Measurements from ENCODE around the gene GRIK1.

The GRIK1 gene

DNA sequence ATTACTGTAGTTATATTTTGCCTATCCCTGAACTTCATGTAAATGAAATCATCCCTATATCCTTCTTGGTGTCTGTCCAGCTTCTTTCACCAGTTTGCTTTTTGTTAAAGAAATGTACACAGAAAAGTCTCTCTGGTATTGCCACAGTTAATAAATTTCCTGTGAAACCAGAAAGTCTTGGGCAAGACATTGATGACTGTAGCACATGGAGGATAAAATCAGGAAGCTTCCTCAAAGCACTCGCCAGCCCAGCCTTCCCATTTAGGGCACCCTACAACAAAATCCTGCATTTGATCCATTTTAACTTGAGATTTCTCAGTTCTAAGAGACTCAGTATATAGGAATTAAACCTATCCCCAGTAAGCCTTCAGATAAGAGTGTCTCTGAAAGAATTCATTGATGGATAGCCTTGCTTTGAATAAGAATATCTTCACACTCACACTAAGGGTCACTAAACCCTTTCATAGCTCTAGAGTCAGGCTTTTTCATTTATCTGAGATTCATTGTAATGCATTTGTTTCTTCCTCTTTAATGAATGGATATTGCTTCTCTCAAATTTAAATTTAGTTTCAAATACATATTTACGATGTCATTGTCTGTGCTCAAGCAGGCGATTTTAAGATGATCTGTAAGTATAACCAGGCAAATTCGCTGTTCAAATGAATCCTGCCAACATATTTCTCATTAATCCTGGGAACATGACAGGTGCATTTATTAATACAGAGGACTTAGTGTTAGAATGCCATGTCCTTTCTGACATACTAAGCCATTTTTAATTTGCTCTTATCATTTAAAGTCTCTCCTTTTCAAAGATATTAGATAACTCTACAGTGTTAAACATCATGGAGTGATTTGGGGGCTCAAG is 153.1 kb downstream of the GRIK1 start:
- Histone ChIP-seq H3K27me3 (ENCODE audit: insufficient read depth, poor library complexity, severe bottlenecking) (no peaks in the 10 kb centered on the region), H3K27ac (ENCODE audit: poor library complexity, severe bottlenecking) (no peak overlapping the region), H3K4me3 (ENCODE audit: severe bottlenecking) (no peak overlapping the region), H3K36me3 (ENCODE audit: low read depth) (no peaks in the 10 kb centered on the region), H3K4me1 (ENCODE audit: insufficient read depth, poor library complexity, severe bottlenecking) (no peaks in the 10 kb centered on the region), H3K9me3 (ENCODE audit: severe bottlenecking) (no peaks in the 10 kb centered on the region)
- ATAC-seq (ENCODE audit: low read depth) (no peak), DNase-seq (ENCODE audit: low spot score) (no peak)
- no peak for TF ChIP-seq CTCF (IDR thresholded peaks at IDR 0.05; ENCODE audit: poor library complexity, severe bottlenecking)

DNA sequence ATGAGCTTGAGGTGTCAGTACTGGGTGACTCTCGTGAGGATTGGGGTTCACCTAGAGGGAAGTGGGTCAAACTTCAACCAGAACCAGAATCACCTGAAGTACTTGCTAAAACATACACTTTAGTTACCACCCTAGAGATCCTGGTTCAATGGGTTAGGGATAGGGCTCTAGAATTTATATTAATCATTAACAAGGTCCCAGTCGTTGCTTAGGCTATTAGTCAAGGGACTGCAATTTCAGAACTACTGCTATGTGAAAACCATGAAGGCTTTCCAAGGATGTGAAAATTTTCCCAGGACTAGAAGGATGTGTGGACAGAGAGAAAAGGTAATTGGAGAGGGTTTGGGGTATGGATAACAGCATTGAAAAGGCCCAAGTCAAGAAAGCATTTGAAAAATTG is 162.6 kb downstream of the GRIK1 start:
- ATAC-seq (ENCODE audit: low read depth) (no peak), DNase-seq (ENCODE audit: low spot score) (no peak)
- no peak for TF ChIP-seq CTCF (IDR thresholded peaks at IDR 0.05; ENCODE audit: poor library complexity, severe bottlenecking)
- no peaks in the 10 kb centered on the region for H3K36me3 ChIP-seq (ENCODE audit: low read depth)
- H3K27ac ChIP-seq (ENCODE audit: poor library complexity, severe bottlenecking), result no peak overlapping the region
- no peaks in the 10 kb centered on the region for H3K4me1 ChIP-seq (ENCODE audit: insufficient read depth, poor library complexity, severe bottlenecking)
- H3K4me3 ChIP-seq (ENCODE audit: severe bottlenecking), result no peak overlapping the region
- no peaks in the 10 kb centered on the region for H3K9me3 ChIP-seq (ENCODE audit: severe bottlenecking)
- H3K27me3 ChIP-seq (ENCODE audit: insufficient read depth, poor library complexity, severe bottlenecking), result no peaks in the 10 kb centered on the region

GRCh38 chr21:29775462-29775861 is 164.3 kb downstream of the GRIK1 start:
- Histone ChIP-seq H3K36me3 (ENCODE audit: low read depth) (no peaks in the 10 kb centered on the region), H3K9me3 (ENCODE audit: severe bottlenecking) (no peaks in the 10 kb centered on the region), H3K4me1 (ENCODE audit: insufficient read depth, poor library complexity, severe bottlenecking) (no peaks in the 10 kb centered on the region), H3K27me3 (ENCODE audit: insufficient read depth, poor library complexity, severe bottlenecking) (no peaks in the 10 kb centered on the region), H3K27ac (ENCODE audit: poor library complexity, severe bottlenecking) (no peak overlapping the region), H3K4me3 (ENCODE audit: severe bottlenecking) (no peak overlapping the region)
- no peak for DNase-seq (ENCODE audit: low spot score)
- no peak for TF ChIP-seq CTCF (IDR thresholded peaks at IDR 0.05; ENCODE audit: poor library complexity, severe bottlenecking)
- no peak for ATAC-seq (ENCODE audit: low read depth)

DNA sequence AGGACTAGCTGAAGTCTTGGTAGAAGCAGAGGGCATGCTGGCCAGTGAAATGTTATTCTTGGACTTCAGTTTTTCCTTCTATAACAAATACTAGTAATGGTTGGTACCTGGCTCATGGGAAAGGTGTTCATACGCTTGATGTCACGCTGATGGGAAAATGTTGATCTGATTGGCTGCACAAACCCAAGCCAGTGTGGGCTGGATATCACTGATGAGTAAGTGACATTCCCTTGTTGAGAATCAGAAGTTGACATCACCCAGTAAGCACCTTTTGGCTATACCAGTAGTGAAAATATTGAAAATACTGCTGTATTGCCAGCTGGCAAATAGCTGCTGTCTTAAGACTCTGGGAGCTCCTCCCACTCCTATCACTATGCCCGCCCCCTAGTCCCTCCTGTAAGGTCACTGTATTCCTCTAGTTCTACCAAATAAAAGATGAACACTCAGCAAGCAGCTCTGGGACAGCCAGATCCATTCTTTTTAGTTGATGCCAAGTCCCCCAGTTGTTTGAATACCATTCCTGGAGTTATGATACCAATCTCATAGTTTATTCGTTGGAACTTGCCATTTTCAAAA is 168.2 kb downstream of the GRIK1 start:
- TF ChIP-seq CTCF (IDR thresholded peaks at IDR 0.05; ENCODE audit: poor library complexity, severe bottlenecking), result no peak
- no peak overlapping the region for H3K27ac ChIP-seq (ENCODE audit: poor library complexity, severe bottlenecking)
- no peak overlapping the region for H3K4me3 ChIP-seq (ENCODE audit: severe bottlenecking)
- no peak for DNase-seq (ENCODE audit: low spot score)
- H3K9me3 ChIP-seq (ENCODE audit: severe bottlenecking), result no peaks in the 10 kb centered on the region
- no peaks in the 10 kb centered on the region for H3K4me1 ChIP-seq (ENCODE audit: insufficient read depth, poor library complexity, severe bottlenecking)
- no peaks in the 10 kb centered on the region for H3K36me3 ChIP-seq (ENCODE audit: low read depth)
- no peak for ATAC-seq (ENCODE audit: low read depth)
- H3K27me3 ChIP-seq (ENCODE audit: insufficient read depth, poor library complexity, severe bottlenecking), result no peaks in the 10 kb centered on the region

DNA sequence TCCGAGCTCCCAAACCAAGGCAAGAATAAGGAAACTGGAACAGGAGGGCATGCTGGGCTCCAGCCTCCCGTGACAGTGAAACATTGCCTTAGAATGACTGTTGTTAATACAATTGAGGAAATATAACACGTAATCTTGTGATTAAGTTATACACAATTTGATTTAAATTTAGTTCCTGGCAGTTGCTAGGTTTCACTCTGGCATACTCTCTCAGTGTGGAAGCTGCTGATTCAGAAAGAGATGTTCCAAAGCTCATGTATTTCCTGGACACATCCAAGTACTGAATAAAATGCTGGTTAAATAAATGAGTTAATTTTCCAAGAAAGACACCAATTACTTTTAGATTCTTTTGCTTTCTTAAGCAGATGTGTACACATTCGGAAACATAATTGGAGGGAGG is 176.1 kb downstream of the GRIK1 start:
- Histone ChIP-seq H3K4me1 (ENCODE audit: insufficient read depth, poor library complexity, severe bottlenecking) (no peaks in the 10 kb centered on the region), H3K4me3 (ENCODE audit: severe bottlenecking) (no peak overlapping the region), H3K27me3 (ENCODE audit: insufficient read depth, poor library complexity, severe bottlenecking) (no peaks in the 10 kb centered on the region), H3K9me3 (ENCODE audit: severe bottlenecking) (no peaks in the 10 kb centered on the region), H3K36me3 (ENCODE audit: low read depth) (no peaks in the 10 kb centered on the region), H3K27ac (ENCODE audit: poor library complexity, severe bottlenecking) (no peak overlapping the region)
- TF ChIP-seq CTCF (IDR thresholded peaks at IDR 0.05; ENCODE audit: poor library complexity, severe bottlenecking), result no peak
- no peak for DNase-seq (ENCODE audit: low spot score)
- no peak for ATAC-seq (ENCODE audit: low read depth)
